Testis (tissue), 3 donors: ENCODE results near the gene AJUBA. TPM values are rescaled to one million over a fixed set of nuclear protein-coding genes. Genes with fewer than 3 reads are reported as not detected.
"Not testable (repeated sequence)": the region's sequence is repeated elsewhere in the genome, so short reads cannot be mapped to it uniquely, and the experiment has no call there.

Experiments
- DNase-seq: peaks from one replicate; pipeline ENCODE4 v3.0.0-alpha.2; 2019
- H3K27ac ChIP-seq, 2 donors: fragments of 200-600 bp; sonication (generic); one replicate each; pipeline ENCODE4 v1.5.1; 2019
- H3K27me3 ChIP-seq: fragments of 200-600 bp; sonication (generic); one replicate; pipeline ENCODE4 v1.5.1; 2019
- H3K36me3 ChIP-seq: fragments of 200-600 bp; sonication (generic); one replicate; pipeline ENCODE4 v1.5.1; 2017; ENCODE audit warnings: low read depth; ENCODE audit errors: missing control alignments
- H3K4me1 ChIP-seq: fragments of 200-600 bp; sonication (generic); one replicate; pipeline ENCODE4 v1.5.1; 2019
- H3K4me3 ChIP-seq, 2 donors: fragments of 200-600 bp; sonication (generic); one replicate each; pipeline ENCODE4 v1.5.1; 2017 to 2019
- H3K9me3 ChIP-seq: fragments of 200-600 bp; sonication (generic); one replicate; pipeline ENCODE4 v1.5.1; 2017
- CTCF ChIP-seq, 3 experiments: fragments of 450-650 bp in 2 of 3; fragments of 200-600 bp in 1 of 3; sonication (generic) in 1 of 3; IDR thresholded peaks; one replicate each; pipeline ENCODE4 v1.5.1; 2016 to 2019; ENCODE audit warnings: antibody characterized with exemption in 3 of 3, mild to moderate bottlenecking in 2 of 3, moderate library complexity in 1 of 3
- POLR2A ChIP-seq: fragments of 450-650 bp; IDR thresholded peaks from one replicate; pipeline ENCODE4 v1.6.1; 2017; ENCODE audit warnings: antibody characterized with exemption, mild to moderate bottlenecking, moderate library complexity
- WGBS, 2 donors: methylation state at CpG; one replicate each; pipeline ENCODE4 v1.1.5; 2018; 5-methylcytosine and 5-hydroxymethylcytosine counted together
- intact Hi-C: fragments of 100-400 bp; cut with DNase I; formaldehyde crosslinking; loops from one replicate; pipeline ENCODE4 v1.15.1; 2023; ENCODE audit warnings: low total_unique reads
- polyA plus RNA-seq: library from polyadenylated mRNA; stranded (reverse); fragments of 350-450 nt; fragmentation: Illumina TruSeq; extraction: RNeasy Lipid Tissue Mini Kit (QIAGEN cat#74804); gene quantifications from one replicate; pipeline ENCODE4 v1.2.3, GENCODE V29; 2014; ENCODE audit warnings: low read depth, low replicate concordance; ENCODE audit not compliant: insufficient read depth
- total RNA-seq, 2 donors: library from RNA; depleted of rRNA; stranded (reverse); fragments of >200 nt; gene quantifications; one replicate each; pipeline ENCODE4 v1.2.3, GENCODE V29; 2016

Gene AJUBA
- total and polyA plus RNA-seq, 3 donors from 2014 or later: 11.3 to 12.8 (median 11.9) TPM

GRCh38 chr14:23021434-23021833, 39.1 kb upstream of the AJUBA start:
- Histone ChIP-seq H3K4me3 (no peak overlapping the region), H3K36me3 (no peaks in the 10 kb centered on the region), H3K27me3 (no peaks in the 10 kb centered on the region), H3K27ac (no peak overlapping the region), H3K4me1 (no peaks in the 10 kb centered on the region), H3K9me3 (no peaks in the 10 kb centered on the region)
- intact Hi-C loops: no loop called here
- DNase-seq: no peak
- 81 to 84% methylated on average over 9 of the region's 9 CpGs for WGBS, 2 donors
- TF ChIP-seq CTCF (IDR thresholded peaks at IDR 0.05): no peak
- TF ChIP-seq POLR2A: no peak

- WGBS, 2 donors: 92 to 94% methylated on average over 7 of the region's 7 CpGs
- DNase-seq: no peak
- H3K9me3 ChIP-seq: no peaks in the 10 kb centered on the region
- no peaks in the 10 kb centered on the region for H3K27me3 ChIP-seq
- H3K4me1 ChIP-seq: no peaks in the 10 kb centered on the region
- no peak overlapping the region for H3K4me3 ChIP-seq
- no peak overlapping the region for H3K27ac ChIP-seq
- no peaks in the 10 kb centered on the region for H3K36me3 ChIP-seq
- intact Hi-C loops: no loop called here
- TF ChIP-seq CTCF (IDR thresholded peaks at IDR 0.05): no peak
- no peak for TF ChIP-seq POLR2A
These were observed 38.1 kb upstream of the AJUBA start for GRCh38 chr14:23020143-23021128.

- Histone ChIP-seq H3K27me3 (no peaks in the 10 kb centered on the region), H3K4me3 (no peak overlapping the region), H3K4me1 (no peaks in the 10 kb centered on the region), H3K27ac (no peak overlapping the region), H3K9me3 (no peaks in the 10 kb centered on the region), H3K36me3 (no peaks in the 10 kb centered on the region)
- no peak for TF ChIP-seq CTCF (IDR thresholded peaks at IDR 0.05)
- no peak for TF ChIP-seq POLR2A
- DNase-seq: no peak
- intact Hi-C loops: no loop called here
These were observed 35.8 kb upstream of the AJUBA start for GRCh38 chr14:23018107-23018506.

DNA sequence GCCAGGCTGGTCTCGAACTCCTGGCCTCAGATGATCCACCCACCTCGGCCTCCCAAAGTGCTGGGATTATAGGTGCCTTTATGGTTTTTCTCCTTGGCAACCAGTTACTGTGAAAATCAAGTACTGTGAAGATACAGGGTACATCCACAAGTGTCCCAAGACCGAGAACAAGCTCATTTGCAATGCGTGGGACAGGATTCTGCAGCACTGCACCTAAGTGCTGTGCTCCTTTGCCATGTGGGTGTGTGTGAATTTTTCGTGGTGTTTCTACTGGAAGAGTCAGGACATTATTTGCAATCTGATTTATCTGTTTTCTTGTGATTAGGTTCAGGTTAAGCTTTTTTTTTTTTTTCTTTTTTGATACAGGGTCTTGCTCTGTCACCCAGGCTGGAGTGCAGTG, 34.7 kb upstream of the AJUBA start:
- DNase-seq: no peak
- H3K9me3 ChIP-seq: no peaks in the 10 kb centered on the region
- 87 to 95% methylated on average over 5 of the region's 5 CpGs for WGBS, 2 donors
- no peaks in the 10 kb centered on the region for H3K36me3 ChIP-seq
- TF ChIP-seq CTCF (IDR thresholded peaks at IDR 0.05) (no peak), POLR2A (no peak)
- no peaks in the 10 kb centered on the region for H3K27me3 ChIP-seq
- no peak overlapping the region for H3K4me3 ChIP-seq
- intact Hi-C loops: no loop called here
- H3K27ac ChIP-seq: no peak overlapping the region
- no peaks in the 10 kb centered on the region for H3K4me1 ChIP-seq

DNA sequence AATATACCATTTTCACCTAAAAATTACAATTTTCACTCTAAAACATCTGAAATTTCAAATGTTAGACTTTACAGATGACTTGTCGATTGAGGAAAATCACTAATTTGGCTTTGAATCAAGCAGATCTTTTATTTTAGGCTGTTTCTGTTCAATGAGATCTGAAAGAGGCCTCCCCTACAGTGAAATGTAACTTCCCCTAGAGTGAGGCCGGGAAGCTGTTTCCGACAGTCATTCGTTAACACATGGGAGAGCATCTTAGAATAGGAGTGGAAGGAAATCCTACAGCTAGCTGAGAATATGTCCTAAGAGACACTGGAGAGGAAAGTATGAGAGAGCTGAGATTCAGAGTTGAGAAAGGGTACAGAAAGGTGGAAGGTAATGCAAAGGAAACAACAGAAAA, 33.3 kb upstream of the AJUBA start:
- Histone ChIP-seq H3K4me1 (no peaks in the 10 kb centered on the region), H3K4me3 (no peak overlapping the region), H3K36me3 (no peaks in the 10 kb centered on the region), H3K9me3 (no peaks in the 10 kb centered on the region), H3K27ac (no peak overlapping the region), H3K27me3 (no peaks in the 10 kb centered on the region)
- TF ChIP-seq POLR2A (no peak), CTCF (IDR thresholded peaks at IDR 0.05) (no peak)
- DNase-seq: no peak
- 90 to 93% methylated on average over 4 of the region's 4 CpGs for WGBS, 2 donors
- intact Hi-C loops: no loop called here

- DNase-seq, H3K4me3 ChIP-seq, H3K9me3 ChIP-seq, intact Hi-C loops, H3K4me1 ChIP-seq, H3K27ac ChIP-seq, H3K36me3 ChIP-seq, H3K27me3 ChIP-seq: not testable (repeated sequence)
- WGBS, 2 donors: 88 to 96% methylated on average over 5 of the region's 5 CpGs
These were observed 31.4 kb upstream of the AJUBA start for GRCh38 chr14:23013749-23014054.
